HG03097 (cell line): ENCODE results near the gene MCF2L.

Experiments
- ATAC-seq: cut with Tn5 transposase; IDR thresholded peaks from one replicate; pipeline ENCODE4 v1.9.1; 2021; ENCODE audit not compliant: unreplicated experiment, low FRiP score

The MCF2L gene

DNA sequence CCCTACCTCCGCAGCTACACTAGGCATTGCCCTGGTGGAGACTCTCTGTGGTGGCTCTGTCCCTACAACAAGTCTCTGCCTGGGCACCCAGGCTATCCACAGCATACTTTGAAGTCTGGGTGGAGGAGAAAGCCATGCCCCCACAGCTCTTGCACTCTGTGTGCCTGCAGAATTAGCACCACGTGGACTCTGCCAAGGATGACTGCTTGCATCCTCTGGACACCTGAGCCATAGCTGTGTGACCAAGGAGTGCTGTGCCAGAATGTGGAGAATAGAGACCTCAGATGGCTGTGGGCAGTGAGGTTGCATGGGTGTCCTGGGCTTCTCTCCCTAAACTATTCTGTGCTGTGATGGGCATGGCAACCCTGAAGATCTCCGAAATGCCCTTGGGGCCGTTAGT lies 21.2 kb upstream of the MCF2L start:
- ATAC-seq, result no peak

DNA sequence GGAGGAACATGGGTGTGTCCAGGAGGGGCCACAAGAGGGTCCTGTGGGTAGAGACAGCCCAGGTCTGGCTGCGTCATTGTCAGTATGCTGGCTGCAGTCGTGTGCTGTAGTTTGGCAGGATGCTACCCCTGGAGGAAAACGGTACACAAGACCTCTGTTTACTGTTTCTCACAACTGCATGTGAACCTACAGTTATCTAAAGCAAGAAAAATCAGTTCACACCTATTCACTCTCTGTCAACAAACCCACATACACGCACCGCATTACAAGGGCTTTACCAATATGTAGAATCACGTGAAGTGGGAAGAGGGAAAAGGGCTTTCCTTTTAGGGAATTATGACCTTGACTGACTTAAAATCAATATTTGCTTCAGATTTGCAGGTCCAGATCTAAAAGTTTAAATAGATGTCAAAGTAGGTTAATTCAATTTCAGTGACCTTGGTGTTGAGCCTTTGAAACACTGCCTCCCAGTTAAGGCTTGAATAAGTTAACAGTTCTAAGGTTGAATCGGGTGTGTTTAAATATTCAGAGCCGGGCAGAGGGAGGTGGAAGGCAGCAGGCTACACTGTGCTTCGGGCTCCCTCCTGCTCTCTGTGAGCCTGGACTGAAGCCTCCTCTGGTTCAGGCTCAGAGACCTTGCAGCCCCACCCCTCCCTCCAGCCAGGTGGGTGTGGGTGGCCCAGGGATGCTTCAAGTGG lies 17.2 kb upstream of the MCF2L start:
- ATAC-seq, result no peak

DNA sequence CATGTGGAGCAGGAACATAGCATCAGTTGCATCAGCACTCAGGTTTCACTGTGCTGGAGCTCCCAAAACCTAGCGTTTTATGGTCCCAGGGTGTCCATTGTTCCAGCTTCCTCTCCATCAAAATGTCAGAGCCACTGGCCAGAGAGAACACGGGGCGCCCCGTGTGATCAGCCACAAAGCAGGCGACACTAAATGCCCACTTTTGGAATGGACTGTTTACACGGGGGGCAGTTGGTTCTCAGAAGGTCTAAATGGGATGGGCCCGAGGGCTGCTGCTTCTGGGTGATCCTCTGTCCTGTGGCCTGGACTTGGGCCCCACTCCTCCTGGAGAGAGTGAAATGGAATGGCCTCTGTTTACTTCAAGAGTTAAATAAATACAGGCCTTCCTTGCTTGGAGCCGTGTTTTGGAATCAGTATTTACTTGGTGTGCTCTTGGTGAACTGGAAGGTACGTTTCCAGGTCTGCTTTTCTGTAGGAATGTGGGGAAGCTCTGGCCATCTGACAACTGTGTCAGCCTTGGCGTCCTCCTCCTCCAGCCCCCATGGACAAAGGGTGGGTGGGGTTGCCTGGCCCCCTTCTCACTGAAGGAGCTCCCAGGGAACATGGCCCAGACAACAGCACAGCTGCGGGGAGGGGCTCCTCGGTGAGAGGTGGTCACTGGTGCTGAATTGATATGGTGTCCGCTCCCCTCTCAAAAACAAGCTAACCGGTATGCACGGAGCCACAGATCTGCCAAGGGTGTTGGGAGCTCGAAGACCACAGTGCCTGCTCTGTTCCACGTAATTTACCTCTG lies 16.1 kb upstream of the MCF2L start:
- ATAC-seq, result no peak

- ATAC-seq, result no peak
Measured at GRCh38 chr13:112953591-112954487, 15.2 kb upstream of the MCF2L start.

GRCh38 chr13:112954488-112955270 lies 14.3 kb upstream of the MCF2L start:
- no peak for ATAC-seq

GRCh38 chr13:112955271-112955937 lies 13.6 kb upstream of the MCF2L start:
- no peak for ATAC-seq

DNA sequence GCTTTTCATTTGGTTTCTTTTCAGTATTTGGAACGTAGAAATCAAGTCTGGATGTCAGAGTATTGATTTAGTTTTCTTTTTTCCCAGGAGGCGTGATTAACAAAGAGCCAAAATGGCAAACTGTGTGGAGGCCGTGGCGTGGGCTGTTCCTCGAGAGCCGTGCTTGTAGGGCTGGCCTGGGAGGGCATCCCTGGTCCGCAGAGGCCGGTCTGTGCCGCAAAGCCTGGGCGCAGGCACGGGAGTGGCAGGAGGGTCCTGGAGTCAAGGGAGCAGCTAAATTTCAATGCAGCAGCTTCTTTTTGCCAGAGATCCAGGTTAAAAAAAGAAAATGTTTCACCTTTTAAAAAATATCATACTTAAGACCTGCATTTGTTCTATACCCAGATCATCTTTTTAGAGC lies 13.1 kb upstream of the MCF2L start:
- ATAC-seq, result no peak

- ATAC-seq, result no peak
Measured at GRCh38 chr13:112956571-112957294, 12.3 kb upstream of the MCF2L start.

DNA sequence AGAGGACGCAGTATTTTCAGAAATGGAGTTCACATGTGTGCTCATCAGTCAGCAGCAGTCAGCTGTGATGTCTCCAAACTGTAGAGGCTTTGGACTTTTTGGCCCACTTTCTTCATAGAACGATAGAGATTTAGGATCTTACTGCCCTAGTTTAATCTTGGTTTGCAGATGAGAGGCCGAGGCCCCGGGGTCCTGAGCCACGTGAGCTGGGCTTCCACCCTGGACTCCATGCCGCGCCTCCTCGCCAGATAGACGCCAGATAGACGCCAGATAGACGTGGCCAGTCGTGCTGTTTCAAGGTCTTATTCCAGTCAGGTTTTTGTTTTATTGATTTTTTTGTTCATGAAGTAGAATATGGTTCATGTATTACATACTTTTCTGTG lies 11.7 kb upstream of the MCF2L start:
- no peak for ATAC-seq

DNA sequence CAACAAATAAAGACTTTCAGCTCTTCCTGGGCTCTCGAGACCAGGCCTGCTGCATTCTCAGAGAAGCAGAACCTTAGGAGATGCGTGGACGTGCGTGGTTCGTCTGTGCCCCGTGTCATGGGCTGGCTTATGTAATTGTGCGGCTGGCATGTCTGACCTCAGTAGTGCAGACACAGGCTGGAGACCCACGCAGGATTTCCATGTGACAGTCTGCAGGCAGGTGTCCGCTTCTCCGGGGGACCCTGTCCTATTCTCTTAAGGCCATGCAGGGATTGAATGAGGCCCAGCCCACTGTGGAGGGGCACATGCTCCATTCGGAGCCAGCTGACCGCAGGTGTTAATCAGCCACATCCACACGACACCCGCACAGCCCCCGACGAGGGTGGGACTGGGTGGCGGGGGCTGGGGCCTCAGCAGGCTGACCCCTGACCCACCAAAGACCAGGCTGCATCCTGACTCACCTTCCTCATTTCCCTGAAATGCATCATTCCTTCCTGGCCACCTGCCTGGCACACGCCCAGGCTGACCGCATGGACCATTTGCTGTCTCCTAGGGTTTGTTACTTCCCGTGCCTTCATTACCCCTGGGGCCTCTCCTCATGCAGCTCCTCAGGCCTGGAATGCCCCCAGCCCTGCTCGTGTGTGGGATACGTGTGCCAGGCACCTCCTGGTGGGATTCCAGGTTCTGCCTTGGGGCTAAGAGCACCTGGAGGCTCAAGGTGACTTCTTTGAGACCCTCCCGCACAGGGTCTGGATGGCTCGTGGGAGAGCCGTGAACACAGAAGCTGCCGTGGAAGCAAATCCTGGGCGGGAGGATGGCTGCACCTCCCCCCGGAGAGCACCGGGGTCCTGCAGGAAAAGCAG lies 10.7 kb upstream of the MCF2L start:
- ATAC-seq, result no peak

GRCh38 chr13:112959206-112959605 lies 9.8 kb upstream of the MCF2L start:
- no peak for ATAC-seq

DNA sequence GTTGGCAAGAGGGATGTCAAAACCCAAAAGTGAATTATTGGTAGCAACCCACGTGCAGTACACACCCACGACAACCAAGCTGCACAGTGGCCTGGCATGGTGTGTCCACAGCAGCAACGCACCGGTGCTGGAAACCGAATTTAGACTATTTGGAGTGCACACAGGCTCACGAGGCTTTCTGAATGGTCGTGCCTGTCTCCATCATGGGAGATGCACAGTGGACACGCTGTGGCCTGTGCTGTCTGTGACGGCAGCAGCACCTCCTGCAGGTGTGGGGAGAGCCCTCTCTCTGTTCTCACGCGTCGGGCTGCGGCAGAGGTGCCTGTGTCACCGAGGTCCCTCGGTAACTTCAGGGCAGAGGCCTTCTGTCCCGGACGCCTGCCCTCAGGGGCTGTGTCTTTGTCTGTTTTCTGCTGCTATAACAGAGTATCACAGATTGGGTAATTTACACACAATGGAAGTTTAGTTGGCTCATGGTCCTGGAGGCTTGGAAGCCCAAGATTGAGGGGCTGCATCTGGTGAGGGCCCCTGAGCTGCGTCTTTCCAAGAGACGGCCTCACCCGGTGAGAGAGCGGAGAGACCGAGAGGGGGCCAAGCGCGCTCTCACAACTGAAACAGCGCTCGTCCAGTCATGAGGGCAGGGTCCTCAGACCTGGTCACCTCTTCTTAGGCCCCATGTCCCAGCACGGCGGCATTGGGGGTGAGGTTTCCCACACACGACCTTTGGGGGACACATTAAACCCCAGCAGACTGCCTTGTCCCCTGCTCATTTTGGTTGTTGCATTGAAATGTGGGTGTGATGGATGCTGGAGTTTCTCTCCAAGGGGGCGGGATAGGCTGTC lies 9.1 kb upstream of the MCF2L start:
- ATAC-seq, result no peak

GRCh38 chr13:112960706-112961105 lies 8.3 kb upstream of the MCF2L start:
- no peak for ATAC-seq

DNA sequence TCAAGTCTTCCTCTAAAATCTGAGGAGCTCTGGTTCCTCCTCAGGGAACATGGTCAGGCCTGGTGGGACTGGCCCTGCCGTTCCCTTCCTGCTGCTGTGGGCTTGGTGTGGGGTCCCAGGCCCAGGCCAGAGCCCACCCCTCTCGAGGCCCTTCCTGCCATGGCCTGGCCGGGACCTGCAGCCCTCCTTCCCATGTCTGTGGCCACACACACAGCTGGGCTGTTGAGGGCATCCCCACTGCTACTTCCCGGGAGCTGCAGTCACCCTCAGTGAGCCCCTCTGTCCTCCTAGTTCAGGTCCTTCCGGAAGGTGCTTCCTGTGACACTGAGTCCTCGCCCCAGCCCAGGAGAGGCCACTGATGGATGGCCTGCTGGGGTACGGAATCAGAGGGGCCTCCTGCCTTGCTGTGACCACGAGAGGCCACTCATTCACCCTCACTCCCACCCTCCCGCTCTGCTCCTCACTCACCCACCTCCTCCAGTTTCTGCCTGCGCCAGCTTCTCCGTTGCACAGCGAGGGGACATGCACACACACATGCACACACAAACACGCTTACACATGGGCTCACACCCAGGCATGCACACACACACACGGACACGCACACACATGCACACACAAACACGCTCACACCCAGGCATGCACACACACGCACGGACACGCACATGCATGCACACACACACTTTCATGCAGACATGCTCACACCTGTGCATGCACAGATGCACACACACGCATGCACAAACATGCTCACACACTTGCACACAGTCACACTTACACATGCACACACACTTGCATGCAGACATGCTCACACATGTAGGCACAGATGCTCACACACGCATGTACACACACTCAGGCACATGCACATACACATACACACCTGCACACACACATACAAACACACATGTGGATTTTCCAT lies 7.3 kb upstream of the MCF2L start:
- ATAC-seq, result no peak

GRCh38 chr13:112962396-112962795 lies 6.6 kb upstream of the MCF2L start:
- no peak for ATAC-seq

- no peak for ATAC-seq
Measured at GRCh38 chr13:112962911-112963625, 5.9 kb upstream of the MCF2L start.
